Activated T-helper 2 cell treated with anti-CD3 and anti-CD28 coated beads, Interferon-gamma antibody, Interleukin-2, Interleukin-4, amounts not matched to agents 10 μg/mL and 5 μg/mL and 100 μg/mL, durations not matched to agents 14 hours and 24 hours and 36 hours (primary cell): ENCODE results near the gene SH3BP5L. TPM values are rescaled to one million over a fixed set of nuclear protein-coding genes. Genes with fewer than 3 reads are reported as not detected.
"Not testable (repeated sequence)": the region's sequence is repeated elsewhere in the genome, so short reads cannot be mapped to it uniquely, and the experiment has no call there.

Experiments
- DNase-seq: peaks from one replicate; pipeline ENCODE4 v3.0.0; 2021; ENCODE audit warnings: low spot score
- H3K27ac Mint-ChIP-seq: one replicate; pipeline ENCODE4 v1.8.0; 2021; ENCODE audit warnings: mixed read lengths
- H3K27me3 Mint-ChIP-seq: one replicate; pipeline ENCODE4 v1.8.0; 2021; ENCODE audit warnings: low read depth, mixed read lengths
- H3K36me3 Mint-ChIP-seq: one replicate; pipeline ENCODE4 v1.8.0; 2021; ENCODE audit warnings: low read depth, mixed read lengths
- H3K4me1 Mint-ChIP-seq: one replicate; pipeline ENCODE4 v1.8.0; 2021; ENCODE audit warnings: low read depth, mixed read lengths
- H3K4me3 Mint-ChIP-seq: one replicate; pipeline ENCODE4 v1.8.0; 2021; ENCODE audit warnings: low read depth, mild to moderate bottlenecking, moderate library complexity, mixed read lengths
- H3K9me3 Mint-ChIP-seq: one replicate; pipeline ENCODE4 v1.8.0; 2021; ENCODE audit warnings: mixed read lengths
- intact Hi-C: fragments of 100-400 bp; cut with micrococcal nuclease; formaldehyde crosslinking; loops from one replicate; pipeline ENCODE4 v1.15.1; 2023
- total RNA-seq: library from RNA; stranded (reverse); gene quantifications from 2 replicates; pipeline ENCODE4 v1.2.3, GENCODE V29; 2022

Gene SH3BP5L
- total RNA-seq, 1 donor from 2014 or later, result 27.1 TPM

DNA sequence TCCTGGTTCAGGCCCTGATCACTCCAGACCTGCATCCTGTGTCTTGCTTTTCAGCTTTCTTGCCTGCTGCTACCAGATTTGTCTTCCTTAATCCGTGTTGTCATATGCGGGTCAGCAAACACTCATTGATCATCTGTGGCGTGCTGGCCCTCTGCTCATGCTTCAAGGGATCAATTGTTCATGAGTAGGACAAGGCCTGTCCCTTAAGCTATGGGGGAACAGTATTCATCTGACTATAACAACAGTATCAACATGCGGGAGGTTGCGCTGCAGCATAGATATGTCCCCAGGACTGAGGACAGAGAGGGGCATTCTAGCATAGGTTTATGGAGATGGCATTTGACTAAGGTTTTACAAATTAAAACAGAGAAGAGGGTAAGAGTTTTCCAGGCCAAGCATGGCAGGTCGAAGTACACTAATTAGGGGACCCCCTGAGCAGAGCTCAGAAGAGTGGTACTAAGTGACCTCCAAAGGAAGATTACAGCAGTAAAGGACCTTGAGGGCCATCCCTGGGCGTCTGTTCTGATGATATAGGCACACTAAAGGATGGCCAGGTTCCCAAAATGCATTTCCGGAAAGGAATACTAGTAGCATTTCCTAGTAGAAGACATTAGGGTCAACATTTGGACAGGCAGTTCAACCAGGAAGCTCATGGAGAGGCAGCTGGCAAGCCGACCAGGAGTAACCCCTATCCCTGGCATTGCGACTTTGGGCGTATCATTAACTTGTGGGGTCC, 11.5 kb upstream of the SH3BP5L start:
- Mint-ChIP-seq H3K27ac (no peak overlapping the region), H3K4me1 (peaks cover 19% of the 10 kb centered on the region), H3K36me3 (peaks cover 5% of the 10 kb centered on the region), H3K4me3 (no peak overlapping the region), H3K9me3 (no peaks in the 10 kb centered on the region), H3K27me3 (peaks cover 2% of the 10 kb centered on the region)
- no peak for DNase-seq
- intact Hi-C loops, result no loop called here

DNA sequence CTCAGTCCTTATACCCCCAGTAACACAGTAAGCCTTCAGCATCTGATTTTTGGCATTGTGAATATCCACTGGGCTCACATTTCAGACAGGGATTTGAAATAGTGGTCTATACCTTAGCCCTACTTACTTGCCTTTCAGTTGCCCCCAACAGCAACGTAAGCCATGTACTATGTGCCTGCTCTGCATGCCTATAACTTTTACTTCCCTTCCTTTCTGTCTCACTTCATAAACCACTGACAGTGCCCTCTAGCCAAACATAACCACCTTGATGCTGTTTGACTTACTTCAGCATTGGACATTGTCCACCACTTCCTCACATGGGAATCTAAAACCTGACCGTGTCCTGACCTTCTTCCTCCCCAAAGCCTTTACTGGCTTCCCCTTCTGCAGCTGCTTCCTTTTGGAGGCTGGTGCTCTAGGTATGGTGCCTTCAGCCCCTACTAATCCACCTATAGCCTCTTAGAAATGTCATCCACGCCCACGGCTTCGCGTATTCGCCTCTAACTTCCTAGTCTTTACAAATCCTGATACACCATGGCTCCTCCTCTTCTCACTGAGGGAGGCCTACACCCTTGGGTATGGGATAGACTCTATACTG, 8.7 kb upstream of the SH3BP5L start:
- intact Hi-C loops, result no loop called here
- Mint-ChIP-seq H3K27ac (no peak overlapping the region), H3K4me1 (peaks cover 4% of the 10 kb centered on the region), H3K36me3 (peaks cover 3% of the 10 kb centered on the region), H3K27me3 (peaks cover 2% of the 10 kb centered on the region), H3K4me3 (no peak overlapping the region), H3K9me3 (no peaks in the 10 kb centered on the region)
- DNase-seq, result no peak

DNA sequence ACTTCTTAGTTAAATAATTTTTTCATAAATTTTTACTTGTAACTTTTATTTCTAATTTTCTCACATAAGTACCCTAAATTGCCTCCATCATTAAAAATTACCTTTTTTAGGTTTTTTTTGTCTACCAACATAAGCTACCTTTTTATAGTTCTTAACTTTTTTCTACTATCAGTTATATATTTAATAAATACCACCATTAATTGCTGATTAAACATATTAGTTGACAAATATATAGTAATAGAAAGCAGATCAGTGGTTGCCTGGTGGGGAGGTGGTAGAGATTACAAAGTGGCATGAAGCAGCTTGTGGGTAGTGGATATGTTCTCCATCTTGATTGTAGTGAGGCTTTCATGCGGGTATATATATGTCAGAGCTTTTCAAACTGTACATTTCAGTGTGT, 6.1 kb upstream of the SH3BP5L start:
- Mint-ChIP-seq H3K27ac (no peak overlapping the region), H3K4me3 (no peak overlapping the region), H3K9me3 (no peaks in the 10 kb centered on the region), H3K4me1 (peaks cover 10% of the 10 kb centered on the region), H3K36me3 (no peaks in the 10 kb centered on the region), H3K27me3 (peaks cover 2% of the 10 kb centered on the region)
- DNase-seq, result no peak
- intact Hi-C loops, result no loop called here

DNA sequence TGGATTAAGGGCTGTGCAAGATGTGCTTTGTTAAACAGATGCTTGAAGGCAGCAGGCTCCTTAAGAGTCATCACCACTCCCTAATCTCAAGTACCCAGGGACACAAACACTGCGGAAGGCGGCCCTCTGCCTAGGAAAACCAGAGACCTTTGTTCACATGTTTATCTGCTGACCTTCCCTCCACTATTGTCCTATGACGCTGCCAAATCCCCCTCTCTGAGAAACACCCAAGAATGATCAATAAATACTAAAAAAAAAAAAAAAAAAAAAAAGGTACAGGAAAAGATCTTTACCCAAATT, 5.0 kb upstream of the SH3BP5L start:
- H3K4me3 Mint-ChIP-seq, DNase-seq, H3K27me3 Mint-ChIP-seq, intact Hi-C loops, H3K9me3 Mint-ChIP-seq, H3K27ac Mint-ChIP-seq, H3K36me3 Mint-ChIP-seq: not testable (repeated sequence)
- peaks cover 13% of the 10 kb centered on the region for H3K4me1 Mint-ChIP-seq

DNA sequence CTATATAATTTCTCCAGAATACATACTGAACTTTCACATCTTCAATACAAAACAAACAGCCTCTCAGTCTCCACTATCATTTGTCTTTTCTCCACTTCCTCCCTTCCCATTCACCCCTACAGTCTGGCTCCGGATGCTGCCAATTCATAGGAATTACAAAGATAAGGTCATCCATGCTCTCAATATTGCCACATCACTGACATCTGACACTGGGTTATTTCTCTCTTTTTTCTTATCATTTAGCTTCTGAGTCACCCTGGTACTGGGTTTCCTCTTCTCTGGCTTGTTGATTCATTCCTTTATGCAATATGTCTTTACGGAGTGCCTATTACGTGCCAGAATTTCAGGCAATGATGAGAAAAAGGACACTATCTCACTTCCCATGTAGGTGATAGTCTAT, 3.1 kb upstream of the SH3BP5L start:
- intact Hi-C loops, result loop anchor here (1.0 to 5.0 kb wide), 3 partner anchors 216 to 1897 kb away; partner anchors contain the start of gene AHCTF1
- H3K27ac Mint-ChIP-seq, result peak overlapping the region; percentile 56
- DNase-seq, result no peak
- no peaks in the 10 kb centered on the region for H3K9me3 Mint-ChIP-seq
- peaks cover 15% of the 10 kb centered on the region for H3K36me3 Mint-ChIP-seq
- peaks cover 2% of the 10 kb centered on the region for H3K27me3 Mint-ChIP-seq
- no peak overlapping the region for H3K4me3 Mint-ChIP-seq
- peaks cover 25% of the 10 kb centered on the region for H3K4me1 Mint-ChIP-seq

DNA sequence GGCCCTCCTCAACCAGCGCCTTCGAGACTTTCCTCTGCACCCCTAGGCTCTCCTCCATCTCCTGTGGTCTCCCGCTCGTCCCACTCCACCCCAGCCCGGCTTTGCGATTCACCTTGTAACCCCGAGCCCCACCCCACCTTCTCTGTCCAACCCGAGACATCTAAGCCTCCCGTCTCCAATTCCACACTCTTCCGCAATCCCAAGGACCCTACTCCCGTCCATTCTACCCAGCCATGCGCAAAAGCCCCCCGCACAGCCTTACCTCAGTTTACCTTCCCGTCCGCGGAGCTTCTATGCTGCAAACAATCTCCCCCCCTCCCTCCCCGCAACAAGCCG, 174 bp downstream of the SH3BP5L start:
- Mint-ChIP-seq H3K4me1 (peaks cover 40% of the 10 kb centered on the region), H3K9me3 (no peaks in the 10 kb centered on the region), H3K36me3 (peaks cover 34% of the 10 kb centered on the region), H3K4me3 (peak overlapping the region; percentile 92), H3K27me3 (no peaks in the 10 kb centered on the region), H3K27ac (peak overlapping the region; percentile 99)
- intact Hi-C loops, result loop anchor here (5.0 kb wide), 2 partner anchors 343 to 1893 kb away; partner anchors contain the start of gene AHCTF1
- no peak for DNase-seq

DNA sequence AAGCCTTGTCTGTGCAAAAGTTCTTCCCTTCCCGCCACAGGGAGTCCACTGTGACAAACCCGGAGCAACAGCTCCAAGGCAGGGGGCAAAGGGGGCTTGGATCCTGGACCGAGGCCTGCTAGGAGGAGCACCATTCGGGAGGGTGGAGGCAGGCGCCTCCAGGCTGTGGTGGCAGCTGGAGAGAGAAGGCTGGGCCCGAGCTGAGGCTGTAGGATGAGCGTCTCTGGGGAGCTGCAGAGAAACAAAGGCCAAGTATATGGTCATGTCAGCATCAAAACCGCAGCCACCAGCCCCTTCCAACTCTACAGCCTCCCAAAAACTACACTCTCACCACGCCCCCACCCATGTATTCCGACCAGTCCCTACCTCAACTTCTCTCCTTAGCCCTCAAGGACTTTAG, 579 bp downstream of the SH3BP5L start:
- no peak for DNase-seq
- intact Hi-C loops, result loop anchor here (5.0 kb wide), 2 partner anchors 343 to 1893 kb away; partner anchors contain the start of gene AHCTF1
- no peaks in the 10 kb centered on the region for H3K27me3 Mint-ChIP-seq
- H3K9me3 Mint-ChIP-seq, result no peaks in the 10 kb centered on the region
- H3K36me3 Mint-ChIP-seq, result peaks cover 38% of the 10 kb centered on the region
- H3K4me1 Mint-ChIP-seq, result peaks cover 43% of the 10 kb centered on the region
- peak overlapping the region; percentile 99 for H3K27ac Mint-ChIP-seq
- H3K4me3 Mint-ChIP-seq, result peak overlapping the region; percentile 92

DNA sequence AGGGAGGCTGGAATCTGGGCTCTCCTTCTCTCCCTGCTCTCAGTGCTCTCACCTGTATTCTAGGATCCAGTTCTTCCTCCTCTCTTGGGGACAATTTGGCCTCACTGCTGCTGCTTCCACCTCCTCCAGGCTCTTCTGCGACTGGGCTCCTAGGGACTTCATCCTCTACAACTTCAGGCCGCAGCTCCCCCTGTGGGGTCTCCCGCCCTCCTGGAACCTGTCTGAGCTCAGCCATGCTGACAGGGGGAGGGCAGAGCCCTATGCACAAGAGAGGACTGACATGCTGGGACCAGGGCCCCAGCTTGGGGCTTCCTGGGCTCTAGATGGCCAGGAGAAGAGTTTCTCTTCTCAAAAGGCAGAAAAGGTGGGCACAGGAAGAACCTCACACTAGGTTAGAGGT, 1.0 kb downstream of the SH3BP5L start:
- no peak for DNase-seq
- no peaks in the 10 kb centered on the region for H3K9me3 Mint-ChIP-seq
- peak overlapping the region; percentile 53 for H3K27ac Mint-ChIP-seq
- intact Hi-C loops, result loop anchor here (5.0 kb wide), 2 partner anchors 342 to 1892 kb away; partner anchors contain the start of gene AHCTF1
- peaks cover 46% of the 10 kb centered on the region for H3K4me1 Mint-ChIP-seq
- peak overlapping the region; percentile 92 for H3K4me3 Mint-ChIP-seq
- no peaks in the 10 kb centered on the region for H3K27me3 Mint-ChIP-seq
- H3K36me3 Mint-ChIP-seq, result peaks cover 41% of the 10 kb centered on the region

DNA sequence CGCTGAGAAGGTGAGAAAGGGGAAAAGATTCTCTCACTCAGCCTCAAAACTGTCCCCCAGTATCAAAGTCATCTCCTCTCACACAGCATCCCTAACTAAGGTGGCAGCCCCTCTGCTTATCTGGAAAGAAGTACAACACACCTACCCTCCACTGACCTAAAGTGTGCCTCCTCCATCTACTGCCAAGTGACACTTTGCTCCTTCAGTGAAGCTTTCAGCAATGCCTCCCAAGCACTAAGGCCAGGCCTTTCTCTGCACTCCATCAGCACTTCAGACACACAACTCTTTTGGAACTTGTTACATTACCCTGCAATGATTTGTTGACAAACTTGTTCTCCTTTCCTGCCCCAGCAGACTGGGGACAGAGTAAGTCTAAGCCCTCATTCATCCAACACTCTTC, 1.4 kb downstream of the SH3BP5L start:
- H3K4me3 Mint-ChIP-seq, result peak overlapping the region; percentile 92
- no peaks in the 10 kb centered on the region for H3K27me3 Mint-ChIP-seq
- intact Hi-C loops, result no loop called here
- H3K27ac Mint-ChIP-seq, result peak overlapping the region; percentile 14
- H3K4me1 Mint-ChIP-seq, result peaks cover 46% of the 10 kb centered on the region
- H3K9me3 Mint-ChIP-seq, result no peaks in the 10 kb centered on the region
- peaks cover 41% of the 10 kb centered on the region for H3K36me3 Mint-ChIP-seq
- no peak for DNase-seq

DNA sequence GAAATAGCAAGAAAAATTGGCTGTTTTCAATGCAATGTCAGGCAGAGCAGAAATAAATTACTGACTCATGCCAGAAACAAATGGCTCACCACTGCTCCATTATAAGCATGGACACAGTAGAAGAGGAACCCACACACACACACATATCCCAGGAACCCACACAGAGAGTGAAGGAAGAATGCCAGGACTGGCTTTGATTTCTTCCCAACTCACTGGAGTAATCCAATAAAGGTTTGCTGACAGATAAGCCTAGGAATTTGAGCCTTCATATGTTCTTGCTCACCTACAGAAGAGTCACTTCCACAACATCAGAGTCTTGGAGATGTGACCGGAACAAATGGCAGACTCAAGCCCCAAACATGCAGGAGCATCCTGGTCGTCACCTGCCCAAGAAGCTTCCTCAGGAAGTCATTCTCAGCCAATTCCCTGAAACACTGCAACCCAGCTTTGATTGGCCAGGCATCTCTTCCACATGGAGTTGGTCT, 2.2 kb downstream of the SH3BP5L start:
- Mint-ChIP-seq H3K4me3 (peak overlapping the region; percentile 92), H3K9me3 (no peaks in the 10 kb centered on the region), H3K27ac (no peak overlapping the region), H3K36me3 (peaks cover 46% of the 10 kb centered on the region), H3K27me3 (no peaks in the 10 kb centered on the region), H3K4me1 (peaks cover 50% of the 10 kb centered on the region)
- no peak for DNase-seq
- intact Hi-C loops, result no loop called here

DNA sequence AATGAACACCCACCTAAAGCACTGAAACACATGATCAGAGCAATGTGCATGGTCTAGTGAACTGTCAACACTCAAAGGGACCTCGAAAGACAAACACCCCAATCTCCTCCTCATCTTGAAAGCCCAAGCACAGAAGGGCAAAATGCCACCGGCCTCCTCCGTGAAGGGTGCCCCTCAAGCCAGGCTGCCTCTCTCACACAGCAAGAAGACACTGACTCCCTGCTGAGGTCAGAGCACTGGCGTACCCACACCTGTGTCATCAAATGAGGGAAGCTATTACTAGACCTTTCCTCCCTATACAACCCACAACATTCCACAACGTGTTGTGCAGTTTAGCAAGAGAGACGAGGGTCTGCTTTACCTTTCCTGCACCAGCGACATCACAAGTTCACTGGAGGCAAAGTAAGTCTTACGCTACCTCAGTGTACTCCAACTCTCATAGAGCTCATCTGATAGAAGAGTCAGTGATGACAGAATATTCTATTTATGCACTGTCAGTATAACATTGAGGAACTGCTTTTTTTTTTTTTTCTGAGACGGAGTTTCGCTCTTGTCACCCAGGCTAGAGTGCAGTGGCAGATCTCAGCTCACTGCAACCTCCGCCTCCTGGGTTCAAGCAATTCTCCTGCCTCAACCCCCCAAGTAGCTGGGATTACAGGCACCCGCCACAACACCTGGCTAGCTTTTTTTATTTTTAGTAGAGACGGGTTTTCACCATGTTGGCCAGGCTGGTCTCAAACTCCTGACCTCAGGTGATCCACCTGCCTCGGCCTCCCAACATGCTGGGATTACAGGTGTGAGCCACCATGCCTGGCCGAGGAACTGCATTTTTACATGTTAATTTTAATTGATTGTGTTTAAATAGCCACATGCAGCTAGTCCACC, 3.3 kb downstream of the SH3BP5L start:
- Mint-ChIP-seq H3K4me1 (peaks cover 51% of the 10 kb centered on the region), H3K36me3 (peaks cover 49% of the 10 kb centered on the region), H3K4me3 (no peak overlapping the region), H3K27ac (no peak overlapping the region), H3K9me3 (no peaks in the 10 kb centered on the region), H3K27me3 (no peaks in the 10 kb centered on the region)
- DNase-seq, result no peak
- intact Hi-C loops, result no loop called here

DNA sequence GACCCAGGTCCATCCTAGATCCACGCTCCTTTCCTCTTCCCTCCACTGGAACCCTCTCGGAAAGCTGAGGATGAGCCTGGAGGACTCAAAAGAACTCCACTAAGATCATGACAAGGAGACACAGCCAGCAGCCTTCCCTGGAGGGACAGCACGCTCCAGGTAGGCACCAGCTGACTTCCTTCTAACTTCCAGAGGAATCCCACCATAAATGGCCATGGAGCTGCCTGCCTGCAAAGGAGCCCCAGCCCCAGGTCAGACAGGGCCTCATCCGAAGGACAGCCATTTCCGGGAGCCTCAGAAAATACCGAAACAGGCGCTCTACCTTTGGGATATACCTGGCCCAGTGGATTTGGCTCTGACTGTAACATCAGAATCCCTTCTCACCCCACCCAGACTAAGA, 4.1 kb downstream of the SH3BP5L start:
- H3K27ac Mint-ChIP-seq, result no peak overlapping the region
- no peak for DNase-seq
- H3K9me3 Mint-ChIP-seq, result no peaks in the 10 kb centered on the region
- intact Hi-C loops, result no loop called here
- H3K4me3 Mint-ChIP-seq, result no peak overlapping the region
- H3K36me3 Mint-ChIP-seq, result peaks cover 54% of the 10 kb centered on the region
- peaks cover 52% of the 10 kb centered on the region for H3K4me1 Mint-ChIP-seq
- no peaks in the 10 kb centered on the region for H3K27me3 Mint-ChIP-seq

DNA sequence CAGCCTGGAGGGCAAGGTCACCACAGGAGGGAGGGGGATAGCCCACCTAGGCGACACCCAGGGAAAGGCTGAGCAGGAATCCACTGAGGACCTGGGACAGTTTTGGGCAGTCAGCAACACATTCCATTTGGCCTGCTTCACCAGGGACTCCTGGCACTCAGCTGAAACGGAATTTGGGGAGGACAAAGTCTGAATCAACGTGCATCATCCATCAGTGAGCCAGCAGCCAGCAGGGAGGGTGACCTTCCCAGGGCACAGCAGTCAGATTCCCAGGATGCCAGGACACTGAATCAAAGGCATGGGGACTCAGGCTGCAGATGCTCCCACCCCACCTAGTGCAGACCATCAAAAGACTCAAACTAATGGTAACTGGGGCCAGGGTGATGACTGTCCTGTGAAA, 4.6 kb downstream of the SH3BP5L start:
- Mint-ChIP-seq H3K27ac (no peak overlapping the region), H3K36me3 (peaks cover 57% of the 10 kb centered on the region), H3K27me3 (no peaks in the 10 kb centered on the region), H3K9me3 (no peaks in the 10 kb centered on the region), H3K4me1 (peaks cover 56% of the 10 kb centered on the region), H3K4me3 (no peak overlapping the region)
- intact Hi-C loops, result no loop called here
- no peak for DNase-seq
